Measurements from ENCODE around the gene MAP3K5.
"Not testable (repeated sequence)": the region's sequence is repeated elsewhere in the genome, so short reads cannot be mapped to it uniquely, and the experiment has no call there.

Gene MAP3K5

DNA sequence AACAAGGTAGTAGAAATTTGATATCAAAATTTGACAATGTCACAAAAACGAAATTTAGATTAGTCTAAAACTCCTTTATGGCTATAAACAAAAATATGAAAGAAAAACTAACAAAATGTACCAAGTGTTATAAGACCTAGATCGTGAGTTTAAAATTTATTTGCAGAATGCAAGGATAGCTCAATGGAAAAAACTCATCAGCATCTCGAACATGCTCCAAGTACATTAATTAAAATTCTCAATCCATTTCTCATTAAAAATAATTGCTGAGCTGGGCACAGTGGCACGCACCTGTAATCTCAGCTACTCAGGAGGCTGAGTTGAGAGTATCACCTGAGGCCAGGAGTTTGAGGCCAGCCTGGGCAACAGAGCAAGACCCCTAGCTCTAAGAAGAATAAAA, 70.8 kb downstream of the MAP3K5 start:
- Histone ChIP-seq H3K27me3 (ENCODE audit: control insufficient read depth, insufficient read depth, low read length) (no peaks in the 10 kb centered on the region), H3K4me1 (ENCODE audit: control insufficient read depth, insufficient read depth, low read length) (peaks cover 15% of the 10 kb centered on the region), H3K36me3 (ENCODE audit: control insufficient read depth, insufficient read depth, low read length) (no peaks in the 10 kb centered on the region), H3K9me3 (ENCODE audit: control insufficient read depth, low read length) (no peaks in the 10 kb centered on the region), H3K9ac (ENCODE audit: low read length) (no peak overlapping the region), H3K4me3 (ENCODE audit: low read length) (no peak overlapping the region)

DNA sequence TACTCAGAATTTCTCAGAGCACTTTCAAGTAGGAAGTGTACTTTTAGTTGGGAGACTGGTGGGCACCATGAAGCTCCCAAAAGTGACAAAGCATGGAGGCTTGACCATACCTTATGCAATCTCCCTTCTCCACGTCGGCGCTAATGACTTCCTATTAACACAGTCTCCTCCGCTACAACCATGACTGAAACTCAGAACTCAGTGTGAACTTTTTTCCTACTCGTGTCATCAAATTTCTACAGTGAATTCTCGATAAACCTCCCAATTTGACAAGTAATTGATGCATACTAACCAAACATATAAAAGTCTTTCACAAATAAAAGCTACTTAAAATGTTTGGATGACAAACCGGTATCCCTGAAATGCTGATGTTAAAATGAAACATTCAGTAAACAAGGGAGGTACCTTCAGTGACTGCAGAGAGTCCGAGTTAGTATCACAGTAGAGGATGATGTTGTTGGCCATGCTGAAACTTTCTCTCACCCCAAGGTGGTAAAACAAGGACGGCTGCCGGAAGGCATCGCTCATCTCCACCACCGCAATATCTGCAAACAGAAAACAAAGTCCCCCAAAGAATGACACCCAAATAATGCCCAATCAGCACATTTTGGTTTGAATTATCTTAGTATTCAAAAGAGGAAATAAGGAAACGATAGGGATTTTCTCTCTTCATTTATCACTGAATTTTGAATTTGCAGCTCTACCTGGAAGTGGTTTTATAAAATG, 72.1 kb downstream of the MAP3K5 start:
- Histone ChIP-seq H3K27me3 (ENCODE audit: control insufficient read depth, insufficient read depth, low read length) (no peaks in the 10 kb centered on the region), H3K4me3 (ENCODE audit: low read length) (no peak overlapping the region), H3K4me1 (ENCODE audit: control insufficient read depth, insufficient read depth, low read length) (peaks cover 20% of the 10 kb centered on the region)

DNA sequence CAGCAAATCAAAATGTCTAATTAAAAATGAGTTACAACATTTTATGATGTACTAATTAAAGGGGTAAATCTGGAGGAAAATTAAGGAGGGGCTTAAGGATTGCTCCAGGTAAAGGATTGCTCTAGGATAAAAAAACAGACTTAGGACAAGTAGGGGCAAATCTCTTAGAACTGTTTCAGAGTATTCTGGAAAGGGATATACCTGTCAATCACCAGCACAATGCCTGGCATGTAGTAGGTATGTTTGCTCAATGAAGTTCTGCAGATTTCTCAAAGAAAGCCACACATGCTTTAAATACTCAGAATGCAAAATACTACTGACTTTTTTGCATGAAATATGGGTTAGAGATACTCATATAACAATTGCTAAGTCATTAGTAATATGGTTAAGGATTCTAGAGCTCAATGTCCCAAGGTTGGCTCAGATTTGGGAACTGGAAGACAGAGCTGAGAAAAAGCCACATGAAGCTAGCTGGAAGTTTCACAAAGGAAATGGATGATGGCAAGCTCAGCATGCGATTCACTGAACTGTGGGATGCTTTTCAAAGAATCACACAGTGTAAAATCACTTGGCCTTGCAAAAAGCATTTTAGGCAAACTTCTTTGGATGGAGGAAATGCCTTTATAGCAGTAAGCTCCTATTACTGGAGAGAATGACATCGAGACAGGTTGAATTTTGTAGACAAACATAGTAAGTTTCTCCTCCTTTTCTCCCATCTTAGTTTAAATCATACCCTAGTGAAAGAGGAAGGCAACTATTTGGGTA, 72.8 kb downstream of the MAP3K5 start:
- Histone ChIP-seq H3K9me3 (ENCODE audit: control insufficient read depth, low read length) (no peaks in the 10 kb centered on the region), H3K4me3 (ENCODE audit: low read length) (no peak overlapping the region), H3K9ac (ENCODE audit: low read length) (no peak overlapping the region), H3K4me1 (ENCODE audit: control insufficient read depth, insufficient read depth, low read length) (peaks cover 20% of the 10 kb centered on the region), H3K27me3 (ENCODE audit: control insufficient read depth, insufficient read depth, low read length) (no peaks in the 10 kb centered on the region), H3K36me3 (ENCODE audit: control insufficient read depth, insufficient read depth, low read length) (no peaks in the 10 kb centered on the region)

More for the DNA sequence above, 72.1 kb downstream of the MAP3K5 start:
- H3K9ac ChIP-seq (ENCODE audit: low read length): no peak overlapping the region
- no peaks in the 10 kb centered on the region for H3K9me3 ChIP-seq (ENCODE audit: control insufficient read depth, low read length)
- H3K36me3 ChIP-seq (ENCODE audit: control insufficient read depth, insufficient read depth, low read length): no peaks in the 10 kb centered on the region

DNA sequence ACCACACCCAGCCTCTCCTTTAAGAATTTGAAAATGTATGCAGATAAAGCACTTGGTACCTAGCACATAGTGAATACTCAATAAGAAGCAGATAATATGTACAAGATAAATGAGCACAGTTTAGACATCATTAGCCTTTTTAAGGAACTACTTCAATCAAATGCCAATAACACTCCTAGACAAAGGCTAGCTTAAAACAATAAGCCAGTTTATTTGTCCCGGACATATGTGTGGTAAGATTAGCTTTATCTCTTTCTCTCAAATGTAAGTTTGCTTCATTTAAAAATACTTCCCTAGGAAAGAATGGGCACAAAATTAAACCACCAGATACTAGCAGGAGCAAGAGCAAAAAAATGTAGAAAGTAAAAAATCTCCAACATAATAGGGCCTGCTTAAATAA, 73.8 kb downstream of the MAP3K5 start:
- Histone ChIP-seq H3K4me3 (ENCODE audit: low read length) (no peak overlapping the region), H3K4me1 (ENCODE audit: control insufficient read depth, insufficient read depth, low read length) (peaks cover 20% of the 10 kb centered on the region), H3K9me3 (ENCODE audit: control insufficient read depth, low read length) (no peaks in the 10 kb centered on the region), H3K36me3 (ENCODE audit: control insufficient read depth, insufficient read depth, low read length) (no peaks in the 10 kb centered on the region), H3K9ac (ENCODE audit: low read length) (no peak overlapping the region), H3K27me3 (ENCODE audit: control insufficient read depth, insufficient read depth, low read length) (no peaks in the 10 kb centered on the region)

DNA sequence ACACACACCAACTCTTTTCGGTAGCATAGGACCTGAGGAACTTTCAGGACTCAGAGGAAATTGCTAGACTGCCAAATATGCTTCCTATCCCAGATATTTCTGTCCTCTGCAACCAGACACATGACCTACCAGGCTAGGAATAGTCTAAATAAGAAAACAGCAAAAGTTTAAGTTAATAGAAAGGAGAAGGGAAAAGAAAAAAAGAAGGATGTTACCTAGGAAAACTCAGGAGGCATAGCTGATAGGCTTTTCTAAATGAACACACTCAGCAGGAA, 74.6 kb downstream of the MAP3K5 start:
- H3K36me3 ChIP-seq (ENCODE audit: control insufficient read depth, insufficient read depth, low read length): no peaks in the 10 kb centered on the region
- no peaks in the 10 kb centered on the region for H3K9me3 ChIP-seq (ENCODE audit: control insufficient read depth, low read length)
- H3K9ac ChIP-seq (ENCODE audit: low read length): no peak overlapping the region
- H3K4me1 ChIP-seq (ENCODE audit: control insufficient read depth, insufficient read depth, low read length): peaks cover 20% of the 10 kb centered on the region
- H3K4me3 ChIP-seq (ENCODE audit: low read length): no peak overlapping the region
- H3K27me3 ChIP-seq (ENCODE audit: control insufficient read depth, insufficient read depth, low read length): no peaks in the 10 kb centered on the region

DNA sequence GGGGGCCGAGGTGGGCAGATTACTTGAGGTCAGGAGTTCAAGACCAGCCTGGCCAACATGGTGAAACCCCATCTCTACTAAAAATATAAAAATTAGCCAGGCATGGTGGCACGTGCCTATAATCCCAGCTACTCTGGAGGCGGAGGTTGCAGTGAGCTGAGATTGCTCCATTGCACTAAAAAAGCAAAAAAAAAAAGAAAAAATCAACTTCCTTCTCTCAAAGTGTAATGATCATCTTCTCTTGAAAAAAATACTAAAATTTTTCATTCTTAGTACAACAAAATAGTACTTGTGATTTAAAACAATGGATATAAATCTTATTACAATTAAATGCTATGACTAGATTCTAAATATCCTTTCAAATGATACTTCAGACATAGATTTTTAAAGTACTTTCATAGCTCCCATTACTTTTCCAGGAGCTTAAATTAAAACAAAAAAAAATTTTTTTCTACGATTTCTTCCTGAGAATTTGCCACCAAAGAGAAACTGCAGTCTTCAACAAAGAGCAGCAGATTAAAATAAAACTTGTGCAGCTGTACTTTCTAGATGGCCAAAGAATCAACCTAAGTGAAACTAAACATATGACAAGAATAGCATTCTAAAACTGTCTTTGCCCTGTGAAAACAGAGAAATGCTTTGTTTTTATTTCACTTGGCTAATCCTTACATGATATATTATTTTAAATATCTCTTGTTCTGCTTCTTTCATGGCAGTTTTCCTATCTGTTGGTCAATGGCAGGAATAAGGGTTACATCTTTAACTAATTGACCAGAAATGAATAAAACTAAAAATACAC, 75.2 kb downstream of the MAP3K5 start:
- Histone ChIP-seq H3K36me3 (ENCODE audit: control insufficient read depth, insufficient read depth, low read length) (no peaks in the 10 kb centered on the region), H3K4me1 (ENCODE audit: control insufficient read depth, insufficient read depth, low read length) (peaks cover 20% of the 10 kb centered on the region), H3K27me3 (ENCODE audit: control insufficient read depth, insufficient read depth, low read length) (no peaks in the 10 kb centered on the region), H3K4me3 (ENCODE audit: low read length) (no peak overlapping the region), H3K9me3 (ENCODE audit: control insufficient read depth, low read length) (no peaks in the 10 kb centered on the region), H3K9ac (ENCODE audit: low read length) (no peak overlapping the region)

DNA sequence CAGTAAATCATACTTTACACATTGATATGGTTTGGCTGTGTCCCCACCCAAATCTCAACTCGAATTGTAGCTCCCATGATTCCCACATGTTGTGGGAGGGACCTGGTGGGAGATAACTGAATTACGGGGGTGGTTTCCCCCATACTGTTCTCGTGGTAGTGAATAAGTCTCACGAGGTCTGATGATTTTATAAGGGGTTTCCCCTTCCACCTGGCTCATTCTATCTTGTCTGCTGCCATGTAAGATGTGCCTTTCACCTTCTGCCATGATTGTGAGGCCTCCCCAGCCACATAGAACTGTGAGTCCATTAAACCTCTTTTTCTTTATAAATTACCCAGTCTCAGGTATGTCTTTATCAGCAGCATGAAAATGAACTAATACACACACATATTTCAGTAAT, 79.6 kb downstream of the MAP3K5 start:
- H3K9ac ChIP-seq (ENCODE audit: low read length); H3K9me3 ChIP-seq (ENCODE audit: control insufficient read depth, low read length); H3K27me3 ChIP-seq (ENCODE audit: control insufficient read depth, insufficient read depth, low read length); H3K4me3 ChIP-seq (ENCODE audit: low read length); H3K36me3 ChIP-seq (ENCODE audit: control insufficient read depth, insufficient read depth, low read length): not testable (repeated sequence)
- H3K4me1 ChIP-seq (ENCODE audit: control insufficient read depth, insufficient read depth, low read length): peaks cover 10% of the 10 kb centered on the region

GRCh38 chr6:136711644-136712043, 80.6 kb downstream of the MAP3K5 start:
- H3K4me3 ChIP-seq (ENCODE audit: low read length): no peak overlapping the region
- H3K4me1 ChIP-seq (ENCODE audit: control insufficient read depth, insufficient read depth, low read length): peaks cover 7% of the 10 kb centered on the region
- H3K36me3 ChIP-seq (ENCODE audit: control insufficient read depth, insufficient read depth, low read length): no peaks in the 10 kb centered on the region
- no peak overlapping the region for H3K9ac ChIP-seq (ENCODE audit: low read length)
- H3K27me3 ChIP-seq (ENCODE audit: control insufficient read depth, insufficient read depth, low read length): no peaks in the 10 kb centered on the region
- no peaks in the 10 kb centered on the region for H3K9me3 ChIP-seq (ENCODE audit: control insufficient read depth, low read length)

- no peaks in the 10 kb centered on the region for H3K9me3 ChIP-seq (ENCODE audit: control insufficient read depth, low read length)
- H3K9ac ChIP-seq (ENCODE audit: low read length): no peak overlapping the region
- peaks cover under 1% of the 10 kb centered on the region for H3K4me1 ChIP-seq (ENCODE audit: control insufficient read depth, insufficient read depth, low read length)
- H3K36me3 ChIP-seq (ENCODE audit: control insufficient read depth, insufficient read depth, low read length): no peaks in the 10 kb centered on the region
- H3K4me3 ChIP-seq (ENCODE audit: low read length): no peak overlapping the region
- H3K27me3 ChIP-seq (ENCODE audit: control insufficient read depth, insufficient read depth, low read length): no peaks in the 10 kb centered on the region
Measured at GRCh38 chr6:136710877-136711552, 81.3 kb downstream of the MAP3K5 start.

- no peak overlapping the region for H3K4me3 ChIP-seq (ENCODE audit: low read length)
- H3K27me3 ChIP-seq (ENCODE audit: control insufficient read depth, insufficient read depth, low read length): no peaks in the 10 kb centered on the region
- no peaks in the 10 kb centered on the region for H3K4me1 ChIP-seq (ENCODE audit: control insufficient read depth, insufficient read depth, low read length)
- H3K36me3 ChIP-seq (ENCODE audit: control insufficient read depth, insufficient read depth, low read length): no peaks in the 10 kb centered on the region
- H3K9me3 ChIP-seq (ENCODE audit: control insufficient read depth, low read length): no peaks in the 10 kb centered on the region
- H3K9ac ChIP-seq (ENCODE audit: low read length): no peak overlapping the region
Measured at GRCh38 chr6:136709429-136709828, 82.8 kb downstream of the MAP3K5 start.

GRCh38 chr6:136706430-136706829, 85.8 kb downstream of the MAP3K5 start:
- no peaks in the 10 kb centered on the region for H3K9me3 ChIP-seq (ENCODE audit: control insufficient read depth, low read length)
- no peak overlapping the region for H3K4me3 ChIP-seq (ENCODE audit: low read length)
- H3K4me1 ChIP-seq (ENCODE audit: control insufficient read depth, insufficient read depth, low read length): peaks cover 5% of the 10 kb centered on the region
- H3K27me3 ChIP-seq (ENCODE audit: control insufficient read depth, insufficient read depth, low read length): no peaks in the 10 kb centered on the region
- H3K9ac ChIP-seq (ENCODE audit: low read length): no peak overlapping the region
- no peaks in the 10 kb centered on the region for H3K36me3 ChIP-seq (ENCODE audit: control insufficient read depth, insufficient read depth, low read length)

Measured in mucosa of stomach (tissue), 1 donor.